Measurements from ENCODE around the gene DNAJC10. TPM values are rescaled to one million over a fixed set of nuclear protein-coding genes. Genes with fewer than 3 reads are reported as not detected.

The DNAJC10 gene, protein sequence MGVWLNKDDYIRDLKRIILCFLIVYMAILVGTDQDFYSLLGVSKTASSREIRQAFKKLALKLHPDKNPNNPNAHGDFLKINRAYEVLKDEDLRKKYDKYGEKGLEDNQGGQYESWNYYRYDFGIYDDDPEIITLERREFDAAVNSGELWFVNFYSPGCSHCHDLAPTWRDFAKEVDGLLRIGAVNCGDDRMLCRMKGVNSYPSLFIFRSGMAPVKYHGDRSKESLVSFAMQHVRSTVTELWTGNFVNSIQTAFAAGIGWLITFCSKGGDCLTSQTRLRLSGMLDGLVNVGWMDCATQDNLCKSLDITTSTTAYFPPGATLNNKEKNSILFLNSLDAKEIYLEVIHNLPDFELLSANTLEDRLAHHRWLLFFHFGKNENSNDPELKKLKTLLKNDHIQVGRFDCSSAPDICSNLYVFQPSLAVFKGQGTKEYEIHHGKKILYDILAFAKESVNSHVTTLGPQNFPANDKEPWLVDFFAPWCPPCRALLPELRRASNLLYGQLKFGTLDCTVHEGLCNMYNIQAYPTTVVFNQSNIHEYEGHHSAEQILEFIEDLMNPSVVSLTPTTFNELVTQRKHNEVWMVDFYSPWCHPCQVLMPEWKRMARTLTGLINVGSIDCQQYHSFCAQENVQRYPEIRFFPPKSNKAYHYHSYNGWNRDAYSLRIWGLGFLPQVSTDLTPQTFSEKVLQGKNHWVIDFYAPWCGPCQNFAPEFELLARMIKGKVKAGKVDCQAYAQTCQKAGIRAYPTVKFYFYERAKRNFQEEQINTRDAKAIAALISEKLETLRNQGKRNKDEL
- 10 to 100 TPM; 42.8 to 52.9 TPM for total RNA-seq

DNA sequence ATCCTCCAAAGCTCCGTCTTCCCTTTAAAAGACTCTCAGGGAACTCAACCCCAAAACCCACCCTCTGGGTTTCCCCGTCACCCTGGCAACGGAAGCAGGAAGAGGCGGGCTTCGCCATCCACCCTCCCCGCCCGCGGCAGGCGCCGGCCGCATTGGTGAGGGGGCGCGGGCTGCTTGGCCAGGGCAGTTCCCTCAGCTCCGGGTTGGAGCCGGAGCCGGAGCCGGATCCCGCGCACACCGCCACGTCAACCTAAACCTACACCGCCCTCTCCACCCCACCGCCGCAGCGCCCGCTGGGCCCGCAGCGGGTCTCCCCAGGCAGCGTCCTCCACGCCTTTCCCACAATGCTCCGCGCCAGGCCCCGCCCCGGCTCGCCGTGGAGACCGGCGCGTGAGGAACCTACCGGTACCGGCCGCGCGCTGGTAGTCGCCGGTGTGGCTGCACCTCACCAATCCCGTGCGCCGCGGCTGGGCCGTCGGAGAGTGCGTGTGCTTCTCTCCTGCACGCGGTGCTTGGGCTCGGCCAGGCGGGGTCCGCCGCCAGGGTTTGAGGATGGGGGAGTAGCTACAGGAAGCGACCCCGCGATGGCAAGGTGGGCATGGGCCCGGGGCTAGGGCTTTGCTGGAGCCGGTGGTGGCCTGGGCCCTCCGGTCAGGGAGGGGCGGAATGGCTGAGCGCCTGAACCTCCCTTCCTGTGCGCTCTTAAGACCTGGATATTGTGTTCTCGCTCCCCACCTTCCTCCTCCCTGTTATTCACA is at the start of gene DNAJC10:
Gene DNAJC10, plus strand, starts transcription at position 366 of the 758 bp plus-strand sequence. CDS start 1,830 bp downstream, outside the sequence.
- under 1% methylated on average over 67 of the region's 69 CpGs for WGBS
- peak within 1 kb of the TSS; percentile 80 to 82 for H3K27ac ChIP-seq
- intact Hi-C loops (cut with DNase I): no loop called here
- peak within 1 kb of the TSS; percentile 71 to 77 for H3K4me3 ChIP-seq
- H3K4me1 ChIP-seq (replicated peaks): no peaks in the 10 kb centered on the region
- peak; percentile 85 for DNase-seq (ENCODE audit: low spot score)
- TF ChIP-seq POLR2A (IDR thresholded peaks at IDR 0.05): peak; percentile 36
- TF ChIP-seq POLR2AphosphoS5 (IDR thresholded peaks at IDR 0.05): peak; percentile 83
- TF ChIP-seq, protein P1, sequence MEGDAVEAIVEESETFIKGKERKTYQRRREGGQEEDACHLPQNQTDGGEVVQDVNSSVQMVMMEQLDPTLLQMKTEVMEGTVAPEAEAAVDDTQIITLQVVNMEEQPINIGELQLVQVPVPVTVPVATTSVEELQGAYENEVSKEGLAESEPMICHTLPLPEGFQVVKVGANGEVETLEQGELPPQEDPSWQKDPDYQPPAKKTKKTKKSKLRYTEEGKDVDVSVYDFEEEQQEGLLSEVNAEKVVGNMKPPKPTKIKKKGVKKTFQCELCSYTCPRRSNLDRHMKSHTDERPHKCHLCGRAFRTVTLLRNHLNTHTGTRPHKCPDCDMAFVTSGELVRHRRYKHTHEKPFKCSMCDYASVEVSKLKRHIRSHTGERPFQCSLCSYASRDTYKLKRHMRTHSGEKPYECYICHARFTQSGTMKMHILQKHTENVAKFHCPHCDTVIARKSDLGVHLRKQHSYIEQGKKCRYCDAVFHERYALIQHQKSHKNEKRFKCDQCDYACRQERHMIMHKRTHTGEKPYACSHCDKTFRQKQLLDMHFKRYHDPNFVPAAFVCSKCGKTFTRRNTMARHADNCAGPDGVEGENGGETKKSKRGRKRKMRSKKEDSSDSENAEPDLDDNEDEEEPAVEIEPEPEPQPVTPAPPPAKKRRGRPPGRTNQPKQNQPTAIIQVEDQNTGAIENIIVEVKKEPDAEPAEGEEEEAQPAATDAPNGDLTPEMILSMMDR (IDR thresholded peaks at IDR 0.05): peak in 2 of 4 experiments; percentile 15 to 19
- no peaks in the 10 kb centered on the region for H3K9me3 ChIP-seq
- no peaks in the 10 kb centered on the region for H3K27me3 ChIP-seq (replicated peaks; ENCODE audit: insufficient read depth)
- no peaks in the 10 kb centered on the region for H3K36me3 ChIP-seq

DNA sequence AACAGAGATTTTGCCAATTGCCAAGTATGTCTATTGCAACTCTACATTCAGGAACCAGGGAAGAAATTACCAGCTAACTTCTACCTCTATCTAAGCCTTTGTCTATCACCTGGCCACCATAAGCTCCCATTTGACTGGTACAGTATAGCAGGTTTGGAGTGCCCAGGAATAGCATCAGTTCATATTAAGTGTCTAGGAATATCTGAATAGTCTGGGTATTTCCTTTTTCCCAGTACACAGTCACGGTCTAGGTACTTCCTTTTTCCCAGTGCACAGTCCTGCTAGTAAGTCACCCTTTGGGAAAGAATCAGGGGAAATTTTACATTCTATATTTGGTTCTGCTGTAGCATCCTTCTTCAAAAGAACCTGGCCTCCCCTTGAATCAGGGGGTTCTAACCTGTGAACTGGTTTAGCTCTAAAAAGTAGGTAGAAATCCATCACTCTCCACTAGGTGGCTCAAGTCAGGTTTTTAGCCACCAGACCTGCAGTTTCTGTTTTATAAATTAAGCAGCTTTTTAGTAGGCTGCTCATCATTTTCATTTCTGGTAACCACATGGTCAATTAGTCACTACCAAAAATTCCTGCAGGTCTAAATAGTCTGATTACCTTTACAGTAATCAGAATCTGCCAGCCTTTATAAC is 49.3 kb upstream of the DNAJC10 start:
- no peak overlapping the region for H3K27ac ChIP-seq
- TF ChIP-seq, protein P1 (IDR thresholded peaks at IDR 0.05): peak in 1 of 4 experiments; percentile 20
- TF ChIP-seq POLR2AphosphoS5 (IDR thresholded peaks at IDR 0.05) (no peak), POLR2A (IDR thresholded peaks at IDR 0.05) (no peak)
- 83% methylated on average over 1 of the region's 1 CpG for WGBS
- H3K4me1 ChIP-seq (replicated peaks): no peaks in the 10 kb centered on the region
- no peak overlapping the region for H3K4me3 ChIP-seq
- DNase-seq (ENCODE audit: low spot score): no peak
- H3K36me3 ChIP-seq: no peaks in the 10 kb centered on the region
- H3K27me3 ChIP-seq (replicated peaks; ENCODE audit: insufficient read depth): no peaks in the 10 kb centered on the region
- H3K9me3 ChIP-seq: no peaks in the 10 kb centered on the region
- intact Hi-C loops (cut with DNase I): no loop called here

DNA sequence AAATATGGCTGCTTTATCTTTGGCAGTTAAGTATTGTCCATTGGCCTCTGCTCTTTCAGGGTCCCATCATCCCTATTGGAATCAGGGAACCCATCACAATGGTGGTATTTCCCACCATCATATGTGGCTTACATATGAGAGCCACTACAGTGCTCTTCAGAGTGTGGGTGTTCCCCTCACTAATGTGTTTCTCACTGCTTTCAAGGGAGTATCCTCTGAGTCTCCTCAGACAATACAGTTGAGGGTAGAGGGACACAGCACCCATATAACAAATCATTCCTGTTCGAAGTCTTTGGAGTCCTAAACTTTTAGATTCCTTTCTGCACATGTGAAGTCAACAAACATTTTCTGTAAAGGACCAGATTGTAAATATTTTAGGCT is 48.8 kb upstream of the DNAJC10 start:
- WGBS: 77% methylated on average over 1 of the region's 1 CpG
- H3K27me3 ChIP-seq (replicated peaks; ENCODE audit: insufficient read depth): no peaks in the 10 kb centered on the region

DNA sequence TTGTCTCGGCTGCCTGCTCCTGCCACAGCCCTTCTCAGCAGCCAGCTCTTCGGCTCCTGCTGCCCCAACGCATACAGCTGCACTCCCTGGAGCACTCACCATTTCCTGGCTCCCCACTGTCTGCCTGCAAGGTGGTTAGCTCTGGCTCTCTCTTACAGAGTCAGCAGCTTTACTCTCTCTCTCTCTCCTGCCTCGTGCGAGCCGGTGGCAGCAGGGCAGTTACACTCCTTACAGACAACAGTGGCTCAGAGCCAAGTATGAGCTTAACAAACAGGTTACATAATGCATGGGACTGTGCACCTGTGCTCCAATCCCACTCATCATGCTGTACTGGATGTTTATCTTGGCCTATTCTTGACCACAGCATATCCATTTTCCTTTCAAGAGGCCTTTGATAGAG is 47.4 kb upstream of the DNAJC10 start:
- DNase-seq (ENCODE audit: low spot score): no peak
- intact Hi-C loops (cut with DNase I): no loop called here

More for the DNA sequence above, 48.8 kb upstream of the DNAJC10 start:
- no peaks in the 10 kb centered on the region for H3K9me3 ChIP-seq
- H3K27ac ChIP-seq: no peak overlapping the region
- TF ChIP-seq POLR2A (IDR thresholded peaks at IDR 0.05) (no peak), POLR2AphosphoS5 (IDR thresholded peaks at IDR 0.05) (no peak)
- TF ChIP-seq, protein P1 (IDR thresholded peaks at IDR 0.05): no peak
- no peaks in the 10 kb centered on the region for H3K36me3 ChIP-seq
- no peak for DNase-seq (ENCODE audit: low spot score)
- no peak overlapping the region for H3K4me3 ChIP-seq
- intact Hi-C loops (cut with DNase I): no loop called here
- H3K4me1 ChIP-seq (replicated peaks): no peaks in the 10 kb centered on the region

More for the DNA sequence above, 47.4 kb upstream of the DNAJC10 start:
- no peaks in the 10 kb centered on the region for H3K27me3 ChIP-seq (replicated peaks; ENCODE audit: insufficient read depth)
- H3K9me3 ChIP-seq: no peaks in the 10 kb centered on the region
- no peaks in the 10 kb centered on the region for H3K36me3 ChIP-seq
- 64% methylated on average over 6 of the region's 6 CpGs for whole genome bisulfite sequencing
- no peaks in the 10 kb centered on the region for H3K4me1 ChIP-seq (replicated peaks)
- no peak overlapping the region for H3K4me3 ChIP-seq
- no peak overlapping the region for H3K27ac ChIP-seq
- TF ChIP-seq, protein P1 (IDR thresholded peaks at IDR 0.05): no peak
- TF ChIP-seq POLR2A (IDR thresholded peaks at IDR 0.05) (no peak), POLR2AphosphoS5 (IDR thresholded peaks at IDR 0.05) (no peak)

Measured in prostate gland (tissue), 2 donors.